Measurements from ENCODE around the gene PRKD1. TPM values are rescaled to one million over a fixed set of nuclear protein-coding genes. Genes with fewer than 3 reads are reported as not detected.

Gene PRKD1
- total and polyA plus RNA-seq, 10 of the 15 experiments (the other 5 are each of a cell fraction or from before 2014, with no cell fraction given), result 0.02 to 0.56 TPM; not detected in 8

GRCh38 chr14:29566194-29566593 is 361.5 kb downstream of the PRKD1 start:
- CTCF ChIA-PET, result no interaction called here
- no peaks in the 10 kb centered on the region for H3K4me1 ChIP-seq (ENCODE audit: control insufficient read depth, insufficient read depth, low read length)
- H4K20me1 ChIP-seq (ENCODE audit: control insufficient read depth, insufficient read depth), result no peaks in the 10 kb centered on the region
- FAIRE-seq (no peak), ATAC-seq (no peak), DNase-seq (ENCODE audit: low read depth, low spot score) (no peak)
- 0% methylated on average over 1 of the region's 1 CpG for WGBS (ENCODE audit: insufficient coverage, insufficient replicate concordance, low lambda C conversion rate, missing lambda C conversion rate)
- H3K4me2 ChIP-seq (ENCODE audit: control insufficient read depth, insufficient read depth), result no peak overlapping the region
- no peak overlapping the region for H3K9ac ChIP-seq (ENCODE audit: control insufficient read depth, insufficient read depth, low read length)
- no peak overlapping the region for H2AFZ ChIP-seq (ENCODE audit: control insufficient read depth, low read depth, low read length)
- no peak for TF ChIP-seq GATAD2B (conservative IDR thresholded peaks at IDR 0.05; ENCODE audit: low read depth)
- TF ChIP-seq EZH2 (IDR thresholded peaks at IDR 0.05; ENCODE audit: borderline replicate concordance, control insufficient read depth, low read depth, low read length), result no peak
- BruUV-seq (replicated peaks), result no TSS peak
- H3K36me3 ChIP-seq (ENCODE audit: control insufficient read depth in 2 of 2, insufficient read depth in 2 of 2, low read length in 1 of 2), result no peaks in the 10 kb centered on the region
- no peaks in the 10 kb centered on the region for H3K9me3 ChIP-seq (replicated peaks; ENCODE audit: control insufficient read depth, insufficient read depth, low read length)
- RAD21 ChIA-PET (ENCODE audit: unreplicated experiment), result no interaction called here
- H3K4me3 ChIP-seq, result no peak overlapping the region
- no peaks in the 10 kb centered on the region for H3K79me2 ChIP-seq (ENCODE audit: control insufficient read depth, insufficient read depth, low read length)
- POLR2A ChIA-PET, result no interaction called here
- no peak overlapping the region for H3K27ac ChIP-seq (ENCODE audit: control insufficient read depth, insufficient read depth)
- in situ Hi-C loops (cut with MboI), result no loop called here
- SMC1A ChIA-PET (ENCODE audit: uncharacterized antibody, unreplicated experiment), result no interaction called here
- intact Hi-C loops (cut with micrococcal nuclease; ENCODE audit: unreplicated experiment), result no loop called here
- no peaks in the 10 kb centered on the region for H3K27me3 ChIP-seq (replicated peaks in 1 of 2; ENCODE audit: control insufficient read depth in 2 of 2, insufficient read depth in 2 of 2, low read length in 1 of 2)

GRCh38 chr14:29558516-29558915 is 369.1 kb downstream of the PRKD1 start:
- H3K9me3 ChIP-seq (replicated peaks; ENCODE audit: control insufficient read depth, insufficient read depth, low read length), result no peaks in the 10 kb centered on the region
- in situ Hi-C loops (cut with MboI) (loop anchor here (10.0 kb wide), 2 partner anchors 446 to 886 kb away; no protein-coding TSS in a partner anchor), intact Hi-C loops (cut with micrococcal nuclease; ENCODE audit: unreplicated experiment) (no loop called here)
- H3K4me2 ChIP-seq (ENCODE audit: control insufficient read depth, insufficient read depth), result no peak overlapping the region
- FAIRE-seq (no peak), DNase-seq (ENCODE audit: low read depth, low spot score) (no peak), ATAC-seq (no peak)
- RAD21 ChIA-PET (ENCODE audit: unreplicated experiment), result no interaction called here
- H3K27ac ChIP-seq (ENCODE audit: control insufficient read depth, insufficient read depth), result no peak overlapping the region
- H2AFZ ChIP-seq (ENCODE audit: control insufficient read depth, low read depth, low read length), result no peak overlapping the region
- BruUV-seq (replicated peaks), result no TSS peak
- 3% methylated on average over 4 of the region's 4 CpGs for WGBS (ENCODE audit: insufficient coverage, insufficient replicate concordance, low lambda C conversion rate, missing lambda C conversion rate)
- SMC1A ChIA-PET (ENCODE audit: uncharacterized antibody, unreplicated experiment), result interaction anchor here (1.2 kb wide), 1 partner anchor 9 kb away, joined by 4 read pairs; no protein-coding TSS in a partner anchor
- H4K20me1 ChIP-seq (ENCODE audit: control insufficient read depth, insufficient read depth), result no peaks in the 10 kb centered on the region
- H3K27me3 ChIP-seq (replicated peaks in 1 of 2; ENCODE audit: control insufficient read depth in 2 of 2, insufficient read depth in 2 of 2, low read length in 1 of 2), result no peaks in the 10 kb centered on the region
- CTCF ChIA-PET, result interaction anchor here (1.8 to 2.4 kb wide), 2 partner anchors 9 to 656 kb away, joined by 4 to 7 read pairs; no protein-coding TSS in a partner anchor
- TF ChIP-seq BRCA1 (IDR thresholded peaks at IDR 0.05; ENCODE audit: low read depth, low read length) (no peak), ASH2L (IDR thresholded peaks at IDR 0.05; ENCODE audit: borderline replicate concordance, low read depth) (no peak), CEBPB (IDR thresholded peaks at IDR 0.05; ENCODE audit: borderline replicate concordance in 1 of 2, low read depth in 2 of 2, low read length in 2 of 2) (no peak), NBN (IDR thresholded peaks at IDR 0.05) (no peak), SUPT20H (IDR thresholded peaks at IDR 0.05; ENCODE audit: borderline replicate concordance, control insufficient read depth, low read depth, low read length) (no peak), MYC (IDR thresholded peaks at IDR 0.05; ENCODE audit: insufficient read depth, insufficient read length, insufficient replicate concordance, low read length, severe bottlenecking) (no peak), JUNB (IDR thresholded peaks at IDR 0.05) (no peak)
- no peaks in the 10 kb centered on the region for H3K4me1 ChIP-seq (ENCODE audit: control insufficient read depth, insufficient read depth, low read length)
- POLR2A ChIA-PET, result no interaction called here
- no peak overlapping the region for H3K9ac ChIP-seq (ENCODE audit: control insufficient read depth, insufficient read depth, low read length)
- no peaks in the 10 kb centered on the region for H3K36me3 ChIP-seq (ENCODE audit: control insufficient read depth in 2 of 2, insufficient read depth in 2 of 2, low read length in 1 of 2)
- no peaks in the 10 kb centered on the region for H3K79me2 ChIP-seq (ENCODE audit: control insufficient read depth, insufficient read depth, low read length)
- H3K4me3 ChIP-seq, result no peak overlapping the region
